Effector CD4-positive, alpha-beta T cell (primary cell): ENCODE results near the gene PRR12.

Experiments used
- DNase-seq: peaks from one replicate; pipeline ENCODE4 v3.0.0-alpha.2; 2020

Gene PRR12

DNA sequence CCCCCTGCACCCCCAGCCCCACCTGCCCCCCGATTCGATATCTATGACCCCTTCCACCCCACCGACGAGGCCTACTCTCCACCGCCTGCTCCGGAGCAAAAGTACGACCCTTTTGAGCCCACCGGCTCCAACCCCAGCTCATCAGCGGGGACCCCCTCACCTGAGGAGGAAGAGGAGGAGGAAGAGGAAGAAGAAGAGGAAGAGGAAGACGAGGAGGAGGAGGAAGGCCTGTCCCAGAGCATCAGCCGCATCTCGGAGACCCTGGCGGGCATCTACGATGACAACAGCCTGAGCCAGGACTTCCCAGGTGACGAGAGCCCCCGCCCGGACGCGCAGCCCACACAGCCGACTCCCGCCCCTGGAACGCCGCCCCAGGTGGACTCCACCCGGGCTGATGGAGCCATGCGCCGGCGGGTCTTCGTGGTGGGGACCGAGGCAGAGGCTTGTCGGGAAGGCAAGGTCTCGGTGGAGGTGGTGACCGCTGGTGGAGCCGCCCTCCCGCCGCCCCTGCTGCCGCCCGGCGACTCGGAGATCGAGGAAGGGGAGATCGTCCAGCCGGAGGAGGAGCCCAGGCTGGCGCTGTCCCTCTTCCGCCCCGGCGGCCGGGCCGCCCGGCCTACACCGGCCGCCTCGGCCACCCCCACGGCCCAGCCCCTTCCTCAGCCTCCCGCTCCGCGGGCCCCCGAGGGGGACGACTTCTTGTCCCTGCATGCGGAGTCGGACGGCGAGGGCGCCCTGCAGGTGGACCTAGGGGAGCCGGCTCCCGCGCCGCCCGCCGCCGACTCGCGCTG is 60.2 kb downstream of the PRR12 start:
- DNase-seq, result no peak

DNA sequence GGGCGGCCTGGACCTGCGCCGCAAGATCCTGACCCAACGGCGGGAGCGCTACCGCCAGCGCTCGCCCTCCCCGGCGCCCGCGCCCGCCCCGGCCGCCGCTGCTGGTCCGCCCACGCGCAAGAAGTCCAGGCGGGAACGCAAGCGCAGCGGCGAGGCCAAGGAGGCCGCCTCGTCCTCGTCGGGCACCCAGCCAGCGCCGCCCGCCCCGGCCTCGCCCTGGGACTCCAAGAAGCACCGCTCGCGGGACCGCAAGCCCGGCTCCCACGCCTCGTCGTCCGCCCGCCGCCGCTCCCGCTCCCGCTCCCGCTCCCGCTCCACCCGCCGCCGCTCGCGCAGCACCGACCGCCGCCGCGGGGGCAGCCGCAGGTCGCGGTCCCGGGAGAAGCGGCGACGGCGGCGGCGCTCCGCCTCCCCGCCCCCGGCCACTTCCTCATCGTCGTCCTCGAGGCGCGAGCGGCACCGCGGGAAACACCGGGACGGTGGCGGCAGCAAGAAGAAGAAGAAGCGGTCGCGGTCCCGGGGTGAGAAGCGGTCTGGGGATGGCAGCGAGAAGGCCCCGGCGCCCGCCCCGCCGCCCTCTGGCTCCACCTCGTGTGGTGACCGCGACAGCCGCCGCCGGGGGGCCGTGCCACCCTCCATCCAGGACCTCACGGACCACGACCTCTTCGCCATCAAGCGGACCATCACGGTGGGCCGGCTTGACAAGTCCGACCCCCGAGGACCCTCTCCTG is 61.0 kb downstream of the PRR12 start:
- no peak for DNase-seq

DNA sequence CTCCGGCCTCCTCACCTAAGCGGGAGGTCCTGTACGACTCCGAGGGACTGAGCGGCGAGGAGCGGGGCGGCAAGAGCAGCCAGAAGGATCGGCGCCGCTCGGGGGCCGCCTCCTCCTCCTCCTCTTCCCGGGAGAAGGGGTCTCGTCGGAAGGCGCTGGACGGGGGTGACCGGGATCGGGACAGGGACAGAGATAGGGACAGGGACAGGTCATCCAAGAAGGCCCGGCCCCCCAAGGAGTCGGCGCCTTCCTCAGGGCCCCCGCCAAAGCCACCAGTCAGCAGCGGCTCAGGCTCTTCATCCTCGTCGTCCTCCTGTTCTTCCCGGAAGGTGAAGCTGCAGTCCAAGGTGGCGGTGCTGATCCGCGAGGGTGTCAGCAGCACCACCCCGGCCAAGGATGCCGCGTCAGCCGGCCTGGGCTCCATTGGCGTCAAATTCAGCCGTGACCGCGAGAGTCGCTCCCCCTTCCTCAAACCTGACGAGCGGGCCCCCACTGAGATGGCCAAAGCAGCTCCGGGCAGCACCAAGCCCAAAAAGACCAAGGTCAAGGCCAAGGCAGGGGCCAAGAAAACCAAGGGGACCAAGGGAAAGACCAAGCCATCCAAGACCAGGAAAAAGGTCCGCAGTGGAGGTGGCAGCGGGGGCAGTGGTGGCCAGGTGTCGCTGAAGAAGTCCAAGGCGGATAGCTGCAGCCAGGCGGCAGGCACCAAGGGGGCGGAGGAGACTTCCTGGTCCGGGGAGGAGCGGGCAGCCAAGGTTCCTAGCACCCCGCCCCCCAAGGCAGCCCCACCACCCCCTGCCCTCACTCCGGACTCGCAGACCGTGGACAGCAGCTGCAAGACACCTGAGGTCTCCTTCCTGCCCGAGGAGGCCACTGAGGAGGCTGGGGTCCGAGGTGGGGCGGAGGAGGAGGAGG is 61.8 kb downstream of the PRR12 start:
- no peak for DNase-seq

DNA sequence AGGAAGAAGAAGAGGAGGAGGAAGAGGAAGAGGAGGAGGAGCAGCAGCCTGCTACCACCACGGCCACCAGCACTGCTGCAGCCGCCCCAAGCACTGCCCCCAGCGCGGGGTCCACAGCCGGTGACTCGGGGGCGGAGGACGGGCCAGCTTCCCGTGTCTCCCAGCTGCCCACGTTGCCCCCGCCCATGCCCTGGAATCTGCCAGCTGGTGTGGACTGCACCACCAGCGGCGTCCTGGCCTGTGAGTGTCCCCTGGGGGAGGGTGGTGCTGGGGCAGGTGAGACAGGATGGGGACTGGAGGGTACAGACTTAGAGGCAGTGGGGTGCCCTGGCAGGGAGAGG is 62.5 kb downstream of the PRR12 start:
- DNase-seq, result no peak

DNA sequence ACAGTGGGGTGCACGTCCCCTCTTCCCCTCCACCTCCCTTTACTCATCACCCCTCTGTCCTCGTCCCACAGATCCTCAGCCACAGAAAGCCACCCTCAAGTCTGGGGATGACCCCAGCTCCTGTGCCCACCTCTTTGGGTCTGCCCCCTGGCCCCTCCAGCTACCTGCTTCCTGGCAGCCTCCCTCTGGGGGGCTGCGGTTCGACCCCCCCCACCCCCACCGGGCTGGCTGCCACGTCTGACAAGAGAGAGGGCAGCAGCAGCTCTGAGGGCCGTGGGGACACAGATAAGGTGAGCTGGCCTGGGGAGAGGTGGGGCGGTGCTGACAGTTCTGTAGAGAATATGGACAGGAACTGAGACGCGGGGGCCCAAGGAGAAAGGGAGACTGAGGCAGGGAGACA is 63.6 kb downstream of the PRR12 start:
- no peak for DNase-seq

DNA sequence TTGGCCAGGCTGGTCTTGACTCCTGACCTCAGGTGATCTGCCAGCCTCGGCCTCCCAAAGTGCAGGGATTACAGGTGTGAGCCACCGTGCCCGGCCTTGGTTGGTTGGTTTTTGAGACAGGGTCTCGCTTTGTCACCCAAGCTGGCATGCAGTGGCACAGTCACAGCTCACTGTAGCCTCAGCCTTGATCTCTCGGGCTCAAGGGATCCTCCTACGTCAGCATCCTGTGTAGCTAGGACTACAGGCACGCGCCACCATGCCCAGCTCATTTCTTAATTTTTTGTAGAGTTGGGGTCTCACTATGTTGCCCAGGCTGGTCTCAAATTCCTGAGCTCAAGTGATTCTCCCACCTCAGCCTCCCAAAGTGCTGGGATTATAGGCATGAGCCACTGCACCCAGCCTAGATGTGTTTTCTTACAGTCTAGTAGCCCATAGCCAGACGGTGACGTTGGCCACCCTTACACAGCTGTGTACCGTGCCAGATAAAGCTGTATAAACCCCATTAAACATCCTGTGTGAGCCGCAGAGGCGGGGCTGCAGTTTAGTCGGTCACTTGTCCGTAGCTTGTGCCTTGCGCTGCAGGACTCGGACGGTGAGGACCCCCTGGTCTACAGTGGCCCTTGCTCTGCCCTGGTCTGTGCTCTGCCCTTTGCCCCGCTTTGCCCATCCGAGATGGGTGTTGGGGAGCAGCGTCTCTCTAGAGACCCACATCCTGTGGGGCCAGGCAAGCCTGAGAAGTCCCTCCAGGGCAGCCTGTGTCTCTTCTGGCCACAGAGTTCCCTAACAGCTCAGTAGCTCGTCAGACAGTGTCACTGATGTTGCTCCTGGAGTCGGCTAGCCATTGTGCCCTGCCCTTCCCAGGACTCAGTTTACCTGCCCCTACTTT is 64.8 kb downstream of the PRR12 start:
- DNase-seq, result no peak

DNA sequence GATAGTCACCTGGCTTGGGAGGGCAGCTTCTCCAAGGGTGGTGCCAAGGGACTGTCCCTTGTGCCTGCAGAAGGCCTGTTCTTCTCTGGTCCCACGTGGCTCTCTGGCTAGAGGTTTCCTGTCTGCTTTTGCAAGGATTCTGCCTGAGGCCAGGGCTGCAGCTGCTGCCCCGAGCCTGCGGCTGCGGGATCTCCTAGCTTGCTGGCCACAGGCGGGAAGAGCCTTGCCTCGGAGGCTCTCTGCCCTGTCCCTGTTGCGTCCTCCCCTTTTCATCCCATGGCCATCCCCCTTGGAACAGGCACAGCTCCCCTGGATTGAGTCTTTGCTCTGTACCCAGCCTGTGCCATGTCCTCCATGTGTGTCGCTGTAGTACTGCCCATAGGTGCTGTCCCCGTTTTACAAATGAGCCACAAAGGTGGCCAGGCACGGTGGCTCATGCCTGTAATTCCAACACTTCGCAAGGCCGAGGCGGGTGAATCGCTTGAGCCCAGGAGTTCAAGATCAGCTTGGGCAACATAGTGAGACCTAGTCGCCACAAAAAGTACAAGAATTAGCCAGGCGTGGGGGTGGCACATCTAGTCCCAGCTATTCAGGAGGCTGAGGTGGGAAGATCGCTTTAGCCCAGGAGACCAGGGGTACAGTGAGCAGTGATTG is 65.6 kb downstream of the PRR12 start:
- no peak for DNase-seq

DNA sequence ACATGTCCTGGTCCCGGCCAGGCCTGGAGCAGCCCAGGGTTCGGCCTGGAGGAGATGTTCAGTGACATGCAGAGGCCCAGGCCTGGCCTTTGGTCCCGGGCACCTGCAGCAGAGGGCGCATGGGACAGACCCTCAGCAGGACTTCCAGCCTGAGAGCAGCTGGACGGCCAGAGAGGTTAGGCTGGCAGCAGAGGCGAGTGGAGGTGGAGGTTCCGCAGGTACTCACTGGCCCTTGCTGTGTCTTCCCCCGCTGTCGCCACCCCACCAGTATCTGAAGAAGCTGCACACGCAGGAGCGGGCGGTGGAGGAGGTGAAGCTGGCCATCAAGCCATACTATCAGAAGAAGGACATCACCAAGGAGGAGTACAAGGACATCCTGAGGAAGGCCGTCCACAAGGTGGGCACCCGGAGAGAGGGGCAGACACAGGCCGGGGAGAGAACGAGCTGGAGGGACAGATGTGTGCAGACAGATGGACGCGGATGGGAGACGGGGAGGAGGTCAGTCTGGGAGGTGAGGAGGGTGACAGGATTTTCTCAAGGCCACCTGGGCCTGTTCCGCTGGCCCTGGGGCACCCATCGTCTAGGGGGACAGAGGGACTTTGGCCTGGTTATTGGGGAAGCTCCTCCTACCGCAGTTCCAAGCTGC is 66.6 kb downstream of the PRR12 start:
- DNase-seq, result no peak

DNA sequence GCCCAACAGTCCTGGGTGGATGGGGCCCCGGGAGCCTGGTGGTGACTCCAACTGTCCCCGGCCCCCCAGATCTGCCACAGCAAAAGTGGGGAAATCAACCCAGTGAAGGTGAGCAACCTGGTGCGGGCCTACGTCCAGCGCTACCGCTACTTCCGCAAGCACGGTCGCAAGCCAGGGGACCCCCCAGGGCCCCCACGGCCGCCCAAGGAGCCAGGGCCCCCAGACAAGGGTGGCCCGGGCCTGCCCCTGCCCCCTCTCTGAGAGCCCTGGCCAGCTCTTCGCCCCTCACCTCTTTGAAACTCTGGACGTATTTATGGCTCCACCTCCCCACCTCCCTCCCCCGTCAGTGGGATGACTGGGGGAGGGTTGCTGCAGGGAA is 67.1 kb downstream of the PRR12 start:
- DNase-seq, result no peak

DNA sequence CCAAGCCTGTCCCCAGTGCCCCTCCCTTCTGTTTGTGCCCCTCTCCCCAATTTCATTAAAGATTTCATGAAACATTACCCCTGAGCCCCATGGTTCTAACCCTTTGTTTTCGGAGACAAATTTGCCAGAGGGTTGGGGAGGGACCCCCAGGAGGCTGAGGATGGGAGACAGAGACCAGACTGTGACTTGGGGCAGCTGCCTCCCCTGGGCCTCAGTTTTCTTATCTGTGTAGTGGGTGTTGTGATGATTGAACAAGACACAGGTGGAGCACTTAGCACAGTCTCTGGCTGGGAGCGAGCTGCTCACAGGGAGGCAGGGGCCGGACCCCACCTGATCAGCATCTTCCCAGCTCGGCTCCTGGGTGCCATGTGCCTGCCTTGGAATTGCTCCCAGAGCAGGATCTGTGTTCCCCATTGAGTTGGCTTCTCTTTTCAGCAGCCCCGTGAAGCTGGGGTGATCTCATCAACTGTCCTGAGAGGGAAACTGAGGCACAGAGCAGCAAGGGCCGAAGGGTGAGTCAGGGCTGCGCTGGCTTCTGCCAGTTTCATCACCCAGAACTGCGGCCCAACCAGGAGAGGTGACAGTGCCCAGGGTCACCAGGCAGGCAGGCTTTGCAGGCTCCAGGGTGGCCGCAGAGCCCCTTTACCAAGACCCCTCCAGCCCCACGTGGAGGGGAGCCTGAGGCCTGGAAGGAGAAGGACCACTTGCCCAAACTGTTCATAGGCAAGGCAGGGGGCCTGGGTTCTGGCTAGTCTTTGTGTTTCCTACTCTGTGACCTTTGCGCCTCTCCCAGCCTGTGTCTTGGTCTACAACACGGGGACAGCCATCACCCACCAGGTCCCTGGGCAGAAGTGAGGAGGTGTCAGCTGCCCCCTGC is 67.8 kb downstream of the PRR12 start:
- DNase-seq, result no peak

DNA sequence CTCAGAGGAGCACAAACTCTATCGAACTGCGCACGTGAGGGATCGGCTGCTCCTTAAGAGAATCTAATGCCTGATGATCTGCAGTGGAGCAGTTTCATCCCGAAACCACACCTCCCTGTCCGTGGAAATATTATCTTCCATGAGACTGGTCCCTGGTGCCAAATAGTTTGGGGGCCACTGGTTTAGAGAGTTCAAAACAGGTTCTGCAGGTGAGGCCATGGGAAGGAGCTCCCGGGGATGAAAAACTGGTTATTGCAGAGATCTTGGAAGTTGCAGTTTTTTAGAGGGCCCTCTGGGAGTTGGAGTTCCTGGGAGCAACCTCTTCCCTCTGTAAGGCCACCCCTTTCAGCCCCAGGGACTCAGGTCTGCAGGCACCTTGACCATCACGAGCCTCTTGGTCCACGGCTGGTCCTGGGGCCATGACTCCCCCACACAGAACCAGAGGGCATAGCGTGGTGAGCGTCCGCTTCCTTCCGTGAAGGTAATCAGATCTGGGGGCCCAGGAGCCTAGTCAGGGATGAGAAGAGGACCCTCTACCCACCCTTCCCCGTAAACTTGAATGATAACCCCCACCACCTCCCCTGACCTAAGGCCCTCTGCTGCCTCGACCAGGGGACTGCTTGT is 69.5 kb downstream of the PRR12 start:
- DNase-seq, result no peak

DNA sequence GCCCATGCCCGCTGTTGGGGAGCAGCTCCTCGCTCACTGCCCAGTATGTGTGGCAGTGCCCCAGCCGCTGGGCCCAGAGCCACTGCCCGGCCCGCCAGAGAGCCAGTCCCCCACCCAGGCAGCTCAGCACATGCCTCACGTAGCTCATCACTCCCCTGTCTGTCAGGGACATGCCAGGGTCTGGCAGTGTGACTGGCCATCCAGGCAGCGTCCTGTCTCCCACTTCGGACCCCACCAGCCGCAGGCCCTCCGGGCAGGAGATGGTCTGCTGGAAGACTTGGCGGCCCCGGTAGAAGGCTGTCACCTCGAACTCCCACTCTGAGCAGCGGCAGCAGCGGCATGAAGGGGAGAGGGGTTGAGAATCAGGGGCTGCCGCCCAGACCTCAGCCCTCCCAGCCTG is 71.0 kb downstream of the PRR12 start:
- DNase-seq, result no peak

DNA sequence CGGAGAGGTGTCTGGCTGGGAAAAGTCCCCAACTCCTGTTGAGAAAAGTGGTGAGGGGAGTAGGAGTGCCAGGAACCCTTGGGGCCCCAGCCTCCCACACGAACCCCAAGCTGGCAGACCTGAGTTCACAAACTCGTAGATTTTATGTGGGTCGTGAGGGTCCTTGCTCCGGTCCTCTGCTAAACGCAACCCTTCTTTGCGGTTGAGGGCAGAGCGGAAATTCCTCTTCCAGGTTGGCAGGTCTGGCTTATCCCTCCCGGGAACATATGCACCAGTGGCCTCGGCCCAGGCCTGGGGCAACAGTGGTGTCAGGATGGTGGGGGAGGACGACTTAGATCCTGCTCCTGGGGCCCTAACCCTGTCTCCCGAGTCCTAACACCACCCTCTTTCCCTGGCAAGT is 72.2 kb downstream of the PRR12 start:
- DNase-seq, result no peak

DNA sequence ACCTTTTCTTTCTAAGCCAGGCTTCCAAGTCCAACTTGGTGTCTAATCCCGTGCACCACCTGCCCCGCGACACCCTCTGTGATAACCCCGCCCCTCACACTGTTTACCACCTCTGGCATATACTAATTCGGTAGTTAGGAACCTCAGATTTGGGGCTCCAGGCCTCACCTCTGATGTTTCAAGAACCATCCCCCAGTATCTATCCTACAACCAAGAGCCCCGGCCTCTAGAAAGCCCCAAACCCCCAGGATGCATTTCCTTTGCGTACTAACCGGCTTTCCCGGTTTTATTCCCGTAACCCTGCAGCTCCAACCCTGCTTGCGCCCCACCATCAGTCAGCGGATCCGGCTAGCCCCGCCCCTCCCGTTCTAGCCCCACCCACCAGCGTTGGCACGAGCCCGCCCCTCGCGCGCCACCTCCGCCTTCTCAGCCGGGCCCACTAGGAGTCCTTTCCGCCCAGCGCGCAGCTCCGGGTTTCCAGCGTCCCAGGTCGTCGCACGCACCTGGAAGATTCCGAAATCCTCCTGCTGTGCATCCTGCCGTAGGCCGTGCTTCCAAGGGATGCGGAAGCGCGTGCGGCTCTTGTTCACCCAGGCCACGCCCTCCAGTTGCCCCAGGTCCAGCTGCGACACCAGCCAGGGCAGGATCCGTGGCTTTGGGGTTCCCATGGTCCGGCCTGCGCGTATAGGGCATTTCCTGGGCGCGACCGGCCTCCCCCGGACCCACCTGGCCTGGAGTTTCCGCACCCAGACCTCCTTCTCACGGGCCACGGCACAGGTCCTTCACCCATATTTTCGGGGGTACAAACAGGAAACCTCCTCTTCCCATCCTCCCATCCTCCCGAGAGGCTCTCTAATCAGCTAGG is 73.4 kb downstream of the PRR12 start:
- peak; percentile 90 for DNase-seq

DNA sequence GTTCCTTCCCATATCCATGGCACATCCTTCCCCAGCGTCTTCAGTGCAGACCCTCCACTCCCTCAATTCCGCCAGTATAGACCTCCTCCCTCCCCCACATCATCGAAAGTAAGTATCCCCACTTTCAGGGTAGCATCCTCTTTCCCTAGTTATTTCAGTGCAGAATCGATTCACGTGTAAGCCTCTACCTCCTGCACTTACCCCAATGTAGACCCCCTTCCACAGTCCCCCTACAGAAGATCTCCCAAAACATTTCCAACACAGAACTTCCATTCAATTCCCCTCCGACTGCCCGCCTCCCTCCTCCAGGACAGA is 74.0 kb downstream of the PRR12 start:
- DNase-seq, result no peak

DNA sequence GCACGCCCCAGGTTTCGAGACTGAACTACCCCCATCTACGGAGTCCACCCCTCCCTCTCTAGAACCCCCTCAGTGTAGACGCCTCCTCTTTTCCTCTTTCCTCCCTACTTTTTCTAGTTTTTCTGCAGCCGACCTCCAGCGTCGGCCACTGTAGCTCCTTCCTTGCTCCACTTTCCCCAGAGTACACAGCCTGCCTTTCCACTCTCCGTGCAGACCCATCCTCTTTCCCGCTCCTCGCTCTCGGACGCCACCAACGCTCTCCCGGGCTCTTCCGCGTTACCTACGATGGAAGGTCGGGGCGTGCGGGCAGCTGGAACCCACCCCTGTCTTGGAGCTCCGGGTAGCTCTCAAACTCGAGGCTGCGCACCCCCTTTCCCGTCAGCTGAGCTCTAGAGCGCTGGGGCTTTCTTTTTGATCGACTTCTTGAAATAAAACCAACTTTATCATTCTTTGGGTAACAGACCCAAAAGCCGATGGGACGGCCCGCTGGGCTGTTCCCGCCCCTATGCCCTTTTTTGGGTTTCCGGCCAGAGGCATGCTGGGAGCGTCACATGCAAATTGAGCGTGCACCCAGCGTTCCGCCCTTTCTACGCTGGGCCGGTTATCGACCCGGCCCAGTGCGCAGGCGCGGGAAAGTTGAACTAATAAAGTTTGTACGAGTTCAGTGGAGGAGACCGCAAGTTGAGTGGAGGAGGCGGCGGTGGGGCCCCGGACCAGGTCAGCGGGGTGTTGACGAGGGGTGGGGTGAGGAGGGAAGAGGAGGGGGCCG is 74.6 kb downstream of the PRR12 start, which contains the start of the genes BCL2L12 and IRF3:
Gene BCL2L12, plus strand, starts transcription at position 583 of the 769 bp plus-strand sequence. CDS start 760 bp downstream, outside the sequence.
Gene IRF3, minus strand, starts transcription at position 507 of the 769 bp plus-strand sequence. CDS start 1,019 bp downstream, outside the sequence.
- DNase-seq, result peak; percentile 100

DNA sequence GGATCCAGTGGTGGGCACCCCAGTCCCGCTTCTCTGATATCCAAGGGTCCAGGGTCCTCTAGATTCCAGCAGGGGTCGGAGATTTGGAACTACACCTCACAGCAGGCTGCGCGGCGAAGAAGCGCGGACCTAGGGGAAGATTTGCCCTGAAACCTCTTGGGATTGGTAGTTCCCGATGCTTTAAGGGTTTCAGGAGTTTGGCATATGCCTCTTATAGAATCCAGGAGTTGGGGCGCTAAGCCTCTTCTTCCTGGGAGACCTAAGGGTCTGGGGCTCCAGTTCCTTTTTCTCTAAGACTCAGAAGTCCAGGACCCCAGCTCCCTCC is 75.1 kb downstream of the PRR12 start:
- no peak for DNase-seq

DNA sequence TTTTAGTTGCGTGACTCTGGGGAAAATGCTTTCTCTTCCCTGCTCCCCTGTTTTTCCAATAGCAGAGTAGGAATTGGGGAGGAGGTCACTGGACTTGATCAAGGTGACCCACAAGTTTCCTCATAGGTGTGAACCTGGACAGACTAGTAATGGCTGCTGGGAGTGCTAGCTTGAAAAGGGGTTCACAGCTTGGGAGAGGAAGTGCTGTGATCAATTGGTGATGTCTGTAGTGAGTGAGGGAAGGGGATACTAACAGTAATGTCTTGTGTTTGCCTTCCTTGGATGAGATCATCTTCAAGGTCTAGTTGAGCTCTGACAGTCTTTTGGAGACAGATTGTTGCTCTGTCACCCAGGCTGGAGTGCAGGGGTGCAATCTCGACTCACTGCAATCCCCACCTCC is 76.5 kb downstream of the PRR12 start:
- no peak for DNase-seq
